Measurements from ENCODE around the gene SLC9B2.
A peak's percentile ranks its signal among the peaks of the same experiment; 100 is the strongest.

SLC9B2 gene

GRCh38 chr4:103075894-103076746, 441 bp downstream of the SLC9B2 start:
- 0 out of 2 replicates have a peak, but pooled peaks have one; percentile 9 for TF ChIP-seq CTCF (IDR thresholded peaks at IDR 0.05; ENCODE audit: borderline replicate concordance, insufficient read depth, low read depth, low read length)
- peak overlapping the region; percentile 86 for H3K4me3 ChIP-seq (ENCODE audit: low read depth, low read length)

- TF ChIP-seq CTCF (IDR thresholded peaks at IDR 0.05; ENCODE audit: borderline replicate concordance, insufficient read depth, low read depth, low read length), result no peak
- peak overlapping the region; percentile 86 for H3K4me3 ChIP-seq (ENCODE audit: low read depth, low read length)
Measured at GRCh38 chr4:103075435-103075893, 1.1 kb downstream of the SLC9B2 start.

GRCh38 chr4:103074744-103075434, 1.7 kb downstream of the SLC9B2 start:
- no peak for TF ChIP-seq CTCF (IDR thresholded peaks at IDR 0.05; ENCODE audit: borderline replicate concordance, insufficient read depth, low read depth, low read length)
- peak overlapping the region; percentile 86 for H3K4me3 ChIP-seq (ENCODE audit: low read depth, low read length)

- TF ChIP-seq CTCF (IDR thresholded peaks at IDR 0.05; ENCODE audit: borderline replicate concordance, insufficient read depth, low read depth, low read length), result no peak
- H3K4me3 ChIP-seq (ENCODE audit: low read depth, low read length), result no peak overlapping the region
Measured at GRCh38 chr4:103073792-103074438, 2.6 kb downstream of the SLC9B2 start.

GRCh38 chr4:103067841-103068547, 8.6 kb downstream of the SLC9B2 start:
- H3K4me3 ChIP-seq (ENCODE audit: low read depth, low read length), result no peak overlapping the region

More at GRCh38 chr4:103067841-103068547, 8.6 kb downstream of the SLC9B2 start:
- TF ChIP-seq CTCF (IDR thresholded peaks at IDR 0.05; ENCODE audit: borderline replicate concordance, insufficient read depth, low read depth, low read length), result no peak

All from GM12875 (cell line).